Kidney (tissue), 14 donors: ENCODE results near the gene PYGB. TPM values are rescaled to one million over a fixed set of nuclear protein-coding genes. Genes with fewer than 3 reads are reported as not detected.

Experiments used
- DNase-seq, 5 donors: peaks; one replicate each; pipeline ENCODE4 v3.0.0-alpha.2; 2013 to 2020
- FAIRE-seq: peaks from 2 replicates; lab custom pipeline; 2012; peaks lifted over from hg19 to GRCh38; lab: Jason Lieb, UNC
- H3K27ac ChIP-seq, 2 donors: one replicate each; pipeline ENCODE4 v1.7.0; 2013; ENCODE audit warnings: low read depth in 2 of 2, low read length in 2 of 2, inconsistent platforms in 1 of 2
- H3K27me3 ChIP-seq: one replicate; pipeline ENCODE4 v1.7.1; 2013; ENCODE audit warnings: low read length, inconsistent platforms; ENCODE audit not compliant: control insufficient read depth, insufficient read depth
- H3K36me3 ChIP-seq, 3 donors: one replicate each; pipeline versions ENCODE4 v1.7.0 to v1.7.1; 2013; ENCODE audit warnings: low read length in 3 of 3, control low read depth in 1 of 3, inconsistent platforms in 1 of 3; ENCODE audit not compliant: insufficient read depth in 3 of 3, control insufficient read depth in 2 of 3
- H3K4me1 ChIP-seq, 3 donors: one replicate each; pipeline versions ENCODE4 v1.7.0 to v1.7.1; 2013; ENCODE audit warnings: low read length in 3 of 3, inconsistent platforms in 1 of 3, low read depth in 1 of 3; ENCODE audit not compliant: control insufficient read depth in 2 of 3, insufficient read depth in 2 of 3
- H3K4me3 ChIP-seq, 3 donors: one replicate each; pipeline versions ENCODE4 v1.7.0 to v1.8.1; 2013; ENCODE audit warnings: low read length in 3 of 3, control low read depth in 1 of 3, inconsistent platforms in 1 of 3
- H3K9ac ChIP-seq, 3 donors: one replicate each; pipeline versions ENCODE4 v1.7.0 to v1.7.1; 2013; ENCODE audit warnings: low read length in 3 of 3, control low read depth in 1 of 3, inconsistent platforms in 1 of 3
- H3K9me3 ChIP-seq, 3 donors: one replicate each; pipeline versions ENCODE4 v1.7.0 to v1.7.1; 2013; ENCODE audit warnings: low read length in 3 of 3, control low read depth in 1 of 3, inconsistent platforms in 1 of 3; ENCODE audit not compliant: control insufficient read depth in 2 of 3, insufficient read depth in 1 of 3
- intact Hi-C: fragments of 100-400 bp; cut with DNase I; formaldehyde crosslinking; loops from one replicate; pipeline ENCODE4 v1.11.1; 2022
- polyA plus RNA-seq: library from polyadenylated mRNA; stranded (reverse); fragments of 350-450 nt; fragmentation: Illumina TruSeq; extraction: RNeasy Lipid Tissue Mini Kit (QIAGEN cat#74804); gene quantifications from one replicate; pipeline ENCODE4 v1.2.3, GENCODE V29; 2014; ENCODE audit warnings: low read depth, low replicate concordance; ENCODE audit not compliant: insufficient read depth
- total RNA-seq: library from RNA; stranded (reverse); fragmentation: NEBNext Ultra II Directional; extraction: Animal tissue kit (Norgen Biotek cat#: 25700); gene quantifications from one replicate; pipeline ENCODE4 v1.2.1, GENCODE V29; 2021
- TF ChIP-seq, protein P1 (sequence below): IDR thresholded peaks from 3 replicates; pipeline ENCODE4 v1.5.1; 2012; ENCODE audit warnings: mild to moderate bottlenecking, moderate library complexity, borderline replicate concordance; ENCODE audit not compliant: insufficient read depth; ENCODE audit errors: extremely low read depth
- donor health status: control.
- donor health status: control.
- donor health status: control.
- donor health status: control.
- donor health status: control.
- donor health status: DM: yes; HTN: yes; CAD: no.
- donor health status: Normal renal cell carcinoma (clear cell type).

The PYGB gene
- total and polyA plus RNA-seq, 2 donors from 2014 or later: 50.9 to 176 TPM

DNA sequence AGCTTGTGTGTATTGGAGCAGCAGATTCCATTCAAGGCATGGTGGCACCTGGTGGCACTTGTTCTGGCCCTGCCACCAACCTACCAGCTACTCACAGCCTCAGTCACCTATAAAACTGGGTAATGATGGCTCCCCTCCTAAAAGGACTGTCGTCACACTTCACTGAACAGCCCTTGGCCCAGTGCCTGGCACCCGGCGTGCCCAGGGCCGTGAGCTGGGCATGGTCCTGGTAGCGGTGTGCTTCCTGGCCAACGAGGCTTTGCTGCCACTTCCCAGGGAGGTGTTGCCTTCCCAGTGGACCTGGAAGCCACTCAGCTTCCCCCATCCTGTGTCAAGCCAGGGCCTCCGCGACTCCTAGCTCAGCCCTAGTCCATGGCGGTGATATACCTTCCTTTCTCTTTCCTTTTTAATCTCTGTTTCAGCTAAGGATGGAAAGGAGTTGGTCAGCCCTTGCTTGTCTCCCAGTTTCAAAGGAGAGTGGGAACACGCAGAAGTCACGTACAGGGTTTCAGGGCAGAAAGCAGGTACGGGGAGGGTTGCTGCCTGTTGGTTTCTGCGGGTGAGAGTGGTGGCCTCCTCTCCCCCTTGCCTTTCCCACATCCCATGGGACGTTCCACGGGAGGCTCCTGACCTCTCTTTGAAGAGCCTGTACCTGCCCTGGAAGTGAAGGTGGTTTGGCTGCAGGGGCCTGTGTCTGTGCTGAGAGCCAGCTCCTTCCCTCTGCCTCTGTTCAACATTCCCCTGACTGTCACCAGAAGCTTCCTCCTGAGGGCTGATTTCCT is 26.9 kb upstream of the PYGB start:
- peaks cover 0 to 12% (median 8%) of the 10 kb centered on the region in 3 donors for H3K36me3 ChIP-seq
- H3K4me1 ChIP-seq: peaks cover 0 to 8% (median 6%) of the 10 kb centered on the region in 3 donors
- no peak overlapping the region for H3K27ac ChIP-seq
- no peaks in the 10 kb centered on the region for H3K9me3 ChIP-seq
- H3K27me3 ChIP-seq: no peaks in the 10 kb centered on the region
- FAIRE-seq: no peak
- no peak overlapping the region for H3K9ac ChIP-seq
- DNase-seq: peak in 1 of 5 donors; percentile 87
- H3K4me3 ChIP-seq: no peak overlapping the region
- TF ChIP-seq, protein P1, sequence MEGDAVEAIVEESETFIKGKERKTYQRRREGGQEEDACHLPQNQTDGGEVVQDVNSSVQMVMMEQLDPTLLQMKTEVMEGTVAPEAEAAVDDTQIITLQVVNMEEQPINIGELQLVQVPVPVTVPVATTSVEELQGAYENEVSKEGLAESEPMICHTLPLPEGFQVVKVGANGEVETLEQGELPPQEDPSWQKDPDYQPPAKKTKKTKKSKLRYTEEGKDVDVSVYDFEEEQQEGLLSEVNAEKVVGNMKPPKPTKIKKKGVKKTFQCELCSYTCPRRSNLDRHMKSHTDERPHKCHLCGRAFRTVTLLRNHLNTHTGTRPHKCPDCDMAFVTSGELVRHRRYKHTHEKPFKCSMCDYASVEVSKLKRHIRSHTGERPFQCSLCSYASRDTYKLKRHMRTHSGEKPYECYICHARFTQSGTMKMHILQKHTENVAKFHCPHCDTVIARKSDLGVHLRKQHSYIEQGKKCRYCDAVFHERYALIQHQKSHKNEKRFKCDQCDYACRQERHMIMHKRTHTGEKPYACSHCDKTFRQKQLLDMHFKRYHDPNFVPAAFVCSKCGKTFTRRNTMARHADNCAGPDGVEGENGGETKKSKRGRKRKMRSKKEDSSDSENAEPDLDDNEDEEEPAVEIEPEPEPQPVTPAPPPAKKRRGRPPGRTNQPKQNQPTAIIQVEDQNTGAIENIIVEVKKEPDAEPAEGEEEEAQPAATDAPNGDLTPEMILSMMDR: no peak
- intact Hi-C loops: no loop called here

DNA sequence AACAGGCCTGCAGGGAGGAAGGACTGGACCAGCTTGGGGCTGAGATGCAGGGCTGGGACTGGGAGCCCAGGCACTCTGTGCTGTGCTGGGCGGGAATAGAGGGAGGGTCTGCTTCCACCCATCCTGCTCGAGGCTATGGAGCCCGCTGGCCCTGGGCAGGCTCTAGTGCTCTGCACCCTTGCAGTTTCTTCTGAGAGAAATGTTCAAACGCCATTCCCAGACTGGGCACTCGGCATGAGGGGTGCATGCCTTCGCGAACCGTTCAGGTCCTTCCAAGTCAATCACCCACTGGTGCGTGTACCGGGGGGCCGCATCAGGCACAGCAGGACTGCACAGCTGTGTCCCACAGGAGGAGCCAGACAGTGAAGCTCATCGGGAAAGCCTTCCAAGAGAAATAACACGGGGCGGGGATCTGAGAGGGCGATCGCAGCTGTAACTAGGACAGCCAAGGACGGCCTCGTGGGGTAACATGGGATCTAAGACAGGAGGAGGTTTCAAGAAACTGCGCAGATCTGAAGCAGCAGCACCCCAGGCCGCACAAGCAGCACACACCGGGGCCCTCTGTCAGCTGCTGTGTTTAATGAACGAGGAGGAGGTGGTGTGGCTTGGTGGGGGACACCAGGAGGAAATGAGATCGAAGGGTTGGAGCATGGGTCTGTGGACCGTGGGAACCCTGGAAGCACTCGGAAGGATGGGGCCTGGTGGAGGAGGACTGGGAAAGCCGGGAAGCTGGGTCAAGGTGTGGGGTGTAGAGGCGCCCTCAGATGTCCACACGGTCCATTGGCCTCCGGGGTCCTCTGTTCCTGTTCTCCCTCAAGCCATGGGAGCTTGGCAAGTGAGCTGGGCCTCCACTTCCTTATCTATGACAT is 26.1 kb upstream of the PYGB start:
- no peak for FAIRE-seq
- no peak for DNase-seq
- no peaks in the 10 kb centered on the region for H3K27me3 ChIP-seq
- no peaks in the 10 kb centered on the region for H3K9me3 ChIP-seq
- H3K4me1 ChIP-seq: peaks cover 0 to 12% (median 8%) of the 10 kb centered on the region in 3 donors
- no peak overlapping the region for H3K4me3 ChIP-seq
- intact Hi-C loops: no loop called here
- H3K27ac ChIP-seq: peak overlapping the region in 1 of 2 donors; percentile 40
- TF ChIP-seq, protein P1: no peak
- no peak overlapping the region for H3K9ac ChIP-seq
- peaks cover 0 to 10% (median 6%) of the 10 kb centered on the region in 3 donors for H3K36me3 ChIP-seq

DNA sequence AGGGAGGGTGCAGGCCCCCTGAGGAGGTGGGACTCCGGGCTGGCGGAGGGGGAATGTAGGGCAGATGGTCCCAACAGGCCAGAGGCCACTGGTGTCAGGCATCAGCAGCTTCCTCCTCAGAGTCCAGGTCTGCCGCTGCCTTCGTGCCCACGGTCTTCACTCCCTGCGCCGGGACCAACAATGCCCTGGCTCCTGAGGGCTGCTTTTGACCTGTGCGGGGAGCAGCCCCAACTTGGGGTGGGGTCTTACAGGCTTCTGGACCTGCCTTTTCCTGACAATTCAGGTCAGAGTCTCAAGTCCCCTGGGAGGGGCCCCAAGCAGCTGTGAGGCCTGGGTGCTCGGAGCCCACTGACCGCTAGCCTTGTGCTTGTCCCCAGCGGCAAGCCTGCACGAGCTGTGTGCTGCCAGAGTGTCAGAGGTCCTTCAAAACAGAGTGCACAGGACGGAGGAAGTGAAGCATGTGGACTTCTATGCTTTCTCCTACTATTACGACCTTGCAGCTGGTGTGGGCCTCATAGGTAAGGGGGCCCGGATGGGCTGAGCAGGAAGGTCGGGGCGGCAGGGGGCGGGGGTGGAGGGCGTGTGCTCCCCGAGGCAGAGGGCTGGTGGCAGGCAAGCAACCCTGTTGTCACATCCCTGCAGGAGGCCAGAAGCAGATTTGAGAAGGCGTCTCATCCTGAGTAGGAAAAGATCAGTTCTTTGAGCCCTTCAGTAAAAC is 25.3 kb upstream of the PYGB start:
- H3K4me1 ChIP-seq: peaks cover 0 to 16% (median 8%) of the 10 kb centered on the region in 3 donors
- peaks cover 0 to 5% (median 0%) of the 10 kb centered on the region in 3 donors for H3K36me3 ChIP-seq
- DNase-seq (peak in 3 of 5 donors; percentile 15 to 65 (median 19)), FAIRE-seq (no peak)
- intact Hi-C loops: no loop called here
- no peaks in the 10 kb centered on the region for H3K9me3 ChIP-seq
- no peak overlapping the region for H3K9ac ChIP-seq
- no peaks in the 10 kb centered on the region for H3K27me3 ChIP-seq
- TF ChIP-seq, protein P1: no peak
- peak overlapping the region in 1 of 2 donors; percentile 40 for H3K27ac ChIP-seq
- H3K4me3 ChIP-seq: no peak overlapping the region
